ENCODE measurements around the gene CBL.

CBL gene

GRCh38 chr11:119337581-119338317 is 131.6 kb downstream of the CBL start:
- peak overlapping the region; percentile 99 for H3K4me3 ChIP-seq (ENCODE audit: low read length, poor library complexity, severe bottlenecking)
- H3K9me3 ChIP-seq (ENCODE audit: insufficient read depth, low read depth, low read length) = no peaks in the 10 kb centered on the region
- H3K9me2 ChIP-seq (replicated peaks; ENCODE audit: low read depth, low read length) = no peaks in the 10 kb centered on the region
- H3K79me2 ChIP-seq (ENCODE audit: insufficient read depth, low read length) = peaks cover 39% of the 10 kb centered on the region
- peaks cover 5% of the 10 kb centered on the region for H3K27me3 ChIP-seq (ENCODE audit: insufficient read depth, low read length, poor library complexity, severe bottlenecking)
- peak overlapping the region; percentile 99 for H3K4me2 ChIP-seq (ENCODE audit: low read depth, low read length, poor library complexity, severe bottlenecking)
- no peaks in the 10 kb centered on the region for H3F3A ChIP-seq (ENCODE audit: low read depth)
- peaks cover 50% of the 10 kb centered on the region for H3K4me1 ChIP-seq (ENCODE audit: insufficient read depth, low read length, poor library complexity, severe bottlenecking)
- peaks cover 9% of the 10 kb centered on the region for H4K20me1 ChIP-seq (ENCODE audit: insufficient read depth, low read length, poor library complexity, severe bottlenecking)
- TF ChIP-seq EZH2phosphoT487 (IDR thresholded peaks at IDR 0.05; ENCODE audit: borderline replicate concordance) = no peak
- TF ChIP-seq CTCF (conservative IDR thresholded peaks at IDR 0.05; ENCODE audit: low read length) = no peak
- H3K36me3 ChIP-seq (ENCODE audit: insufficient read depth, low read length) = no peaks in the 10 kb centered on the region
- no peak overlapping the region for H2AFZ ChIP-seq (ENCODE audit: low read length)
- H3K9ac ChIP-seq (ENCODE audit: low read depth, low read length, poor library complexity, severe bottlenecking) = peak overlapping the region; percentile 100

GRCh38 chr11:119338318-119338890 is 132.3 kb downstream of the CBL start:
- Histone ChIP-seq H3K9ac (ENCODE audit: low read depth, low read length, poor library complexity, severe bottlenecking) (peak overlapping the region; percentile 100), H3K79me2 (ENCODE audit: insufficient read depth, low read length) (peaks cover 39% of the 10 kb centered on the region), H2AFZ (ENCODE audit: low read length) (no peak overlapping the region), H3K36me3 (ENCODE audit: insufficient read depth, low read length) (no peaks in the 10 kb centered on the region), H3K4me2 (ENCODE audit: low read depth, low read length, poor library complexity, severe bottlenecking) (peak overlapping the region; percentile 99), H3K4me1 (ENCODE audit: insufficient read depth, low read length, poor library complexity, severe bottlenecking) (peaks cover 43% of the 10 kb centered on the region), H3K9me3 (ENCODE audit: insufficient read depth, low read depth, low read length) (no peaks in the 10 kb centered on the region), H3K4me3 (ENCODE audit: low read length, poor library complexity, severe bottlenecking) (peak overlapping the region; percentile 99), H3F3A (ENCODE audit: low read depth) (no peaks in the 10 kb centered on the region), H3K27me3 (ENCODE audit: insufficient read depth, low read length, poor library complexity, severe bottlenecking) (peaks cover 5% of the 10 kb centered on the region), H4K20me1 (ENCODE audit: insufficient read depth, low read length, poor library complexity, severe bottlenecking) (peaks cover 9% of the 10 kb centered on the region), H3K9me2 (replicated peaks; ENCODE audit: low read depth, low read length) (no peaks in the 10 kb centered on the region)
- TF ChIP-seq EZH2phosphoT487 (IDR thresholded peaks at IDR 0.05; ENCODE audit: borderline replicate concordance) = no peak
- TF ChIP-seq CTCF (conservative IDR thresholded peaks at IDR 0.05; ENCODE audit: low read length) = peak; percentile 94

- Histone ChIP-seq H3K9me3 (ENCODE audit: insufficient read depth, low read depth, low read length) (no peaks in the 10 kb centered on the region), H3K36me3 (ENCODE audit: insufficient read depth, low read length) (no peaks in the 10 kb centered on the region), H4K20me1 (ENCODE audit: insufficient read depth, low read length, poor library complexity, severe bottlenecking) (peaks cover 9% of the 10 kb centered on the region), H3K4me1 (ENCODE audit: insufficient read depth, low read length, poor library complexity, severe bottlenecking) (peaks cover 38% of the 10 kb centered on the region), H3K4me3 (ENCODE audit: low read length, poor library complexity, severe bottlenecking) (no peak overlapping the region), H3K79me2 (ENCODE audit: insufficient read depth, low read length) (peaks cover 39% of the 10 kb centered on the region), H3K4me2 (ENCODE audit: low read depth, low read length, poor library complexity, severe bottlenecking) (peak overlapping the region; percentile 99), H2AFZ (ENCODE audit: low read length) (no peak overlapping the region), H3K27me3 (ENCODE audit: insufficient read depth, low read length, poor library complexity, severe bottlenecking) (peaks cover 5% of the 10 kb centered on the region), H3F3A (ENCODE audit: low read depth) (no peaks in the 10 kb centered on the region), H3K9me2 (replicated peaks; ENCODE audit: low read depth, low read length) (no peaks in the 10 kb centered on the region), H3K9ac (ENCODE audit: low read depth, low read length, poor library complexity, severe bottlenecking) (no peak overlapping the region)
- TF ChIP-seq CTCF (conservative IDR thresholded peaks at IDR 0.05; ENCODE audit: low read length) (no peak), EZH2phosphoT487 (IDR thresholded peaks at IDR 0.05; ENCODE audit: borderline replicate concordance) (no peak)
Measured at GRCh38 chr11:119338965-119339588, 132.9 kb downstream of the CBL start.
